A549 (cell line): ENCODE measurements around the gene MCTP1. TPM values are rescaled to one million over a fixed set of nuclear protein-coding genes. Genes with fewer than 3 reads are reported as not detected.

Source experiments
- ATAC-seq, 2 experiments: fragments of 200-7000 bp in 1 of 2; fragments of >200 bp in 1 of 2; cut with Nextera tagmentation in 1 of 2; cut with Tn5 transposase in 1 of 2; 3 replicates each; pipeline versions ENCODE4 v1.8.0 to v1.9.1; 2018 to 2020; ENCODE audit warnings: mild to moderate bottlenecking in 1 of 2, moderate library complexity in 1 of 2
- CTCF ChIA-PET: fragments of 300-600 bp; sonication (Branson Sonifier 250); formaldehyde crosslinking; extraction: SDS; loops from one replicate; lab custom pipeline; 2021; ENCODE audit warnings: antibody characterized with exemption, inconsistent platforms; lab: Yijun Ruan, JAX
- POLR2A ChIA-PET: fragments of 350-600 bp; formaldehyde crosslinking; extraction: SDS; loops from one replicate; lab custom pipeline; 2021; ENCODE audit warnings: antibody characterized with exemption, inconsistent platforms; lab: Yijun Ruan, JAX
- DNase-seq, 2 experiments: peaks; one replicate each; pipeline versions ENCODE4 v3.0.0 to v3.0.0-alpha.2; 2011 to 2016; ENCODE audit warnings: low read depth in 1 of 2, low spot score in 1 of 2
- FAIRE-seq: peaks from 2 replicates; lab custom pipeline; 2011; peaks lifted over from hg19 to GRCh38; lab: Jason Lieb, UNC
- H3K27ac ChIP-seq, 2 experiments: fragments of >200 bp; sonication (Bioruptor Twin); formaldehyde crosslinking; 3 replicates each; pipeline ENCODE4 v1.5.1; 2016 to 2017
- H3K4me1 ChIP-seq: fragments of >200 bp; sonication (Bioruptor Twin); formaldehyde crosslinking; 3 replicates; pipeline ENCODE4 v1.6.1; 2016
- H3K4me2 ChIP-seq: fragments of >200 bp; sonication (Bioruptor Twin); formaldehyde crosslinking; 3 replicates; pipeline ENCODE4 v1.6.1; 2016
- H3K4me3 ChIP-seq: fragments of >200 bp; sonication (Bioruptor Twin); formaldehyde crosslinking; 3 replicates; pipeline ENCODE4 v1.5.1; 2016
- H3K9me3 ChIP-seq: fragments of >200 bp; sonication (Bioruptor Twin); formaldehyde crosslinking; 3 replicates; pipeline ENCODE4 v1.6.1; 2016
- CBX8 ChIP-seq: fragments of 200-600 bp; sonication (generic); IDR thresholded peaks from 2 replicates; pipeline ENCODE4 v1.6.1; 2016
- CHD4 ChIP-seq: fragments of 200-600 bp; sonication (generic); IDR thresholded peaks from 2 replicates; pipeline ENCODE4 v1.6.1; 2016; ENCODE audit warnings: antibody characterized with exemption, mild to moderate bottlenecking, borderline replicate concordance
- ESRRA ChIP-seq: fragments of 150-350 bp; IDR thresholded peaks from 2 replicates; pipeline ENCODE4 v1.6.1; 2014; ENCODE audit warnings: mild to moderate bottlenecking, low read length, borderline replicate concordance
- FOSL2 ChIP-seq, 2 experiments: fragments of 450-650 bp in 1 of 2; fragments of >200 bp in 1 of 2; sonication (Bioruptor Twin) in 1 of 2; formaldehyde crosslinking; IDR thresholded peaks; 2 replicates each; pipeline versions ENCODE4 v1.5.0 to v1.6.1; 2016 to 2020; ENCODE audit warnings: mild to moderate bottlenecking in 1 of 2, moderate library complexity in 1 of 2
- FOXS1 ChIP-seq: fragments of 250-450 bp; sonication (Bioruptor Pico); IDR thresholded peaks from 2 replicates; pipeline ENCODE4 v1.5.0; 2020; ENCODE audit warnings: mild to moderate bottlenecking, moderate library complexity
- HEYL ChIP-seq: fragments of 250-450 bp; sonication (Bioruptor Pico); IDR thresholded peaks from 2 replicates; pipeline ENCODE4 v1.8.0; 2021; ENCODE audit warnings: mild to moderate bottlenecking, moderate library complexity
- HOXA7 ChIP-seq: fragments of 250-450 bp; sonication (Bioruptor Pico); IDR thresholded peaks from 2 replicates; pipeline ENCODE4 v1.5.0; 2020; ENCODE audit warnings: mild to moderate bottlenecking, moderate library complexity
- HOXB5 ChIP-seq: fragments of 250-450 bp; sonication (Bioruptor Pico); IDR thresholded peaks from 2 replicates; pipeline ENCODE4 v1.5.0; 2020; ENCODE audit warnings: mild to moderate bottlenecking, moderate library complexity
- JUN ChIP-seq, 2 experiments: fragments of >200 bp; sonication (Bioruptor Twin); formaldehyde crosslinking; IDR thresholded peaks; 2 replicates in 1 of 2; 3 replicates in 1 of 2; pipeline ENCODE4 v1.6.1; 2016 to 2017
- JUNB ChIP-seq: fragments of >200 bp; sonication (Bioruptor Twin); formaldehyde crosslinking; IDR thresholded peaks from 2 replicates; pipeline ENCODE4 v1.6.1; 2016
- KDM1A ChIP-seq: fragments of 200-600 bp; sonication (generic); IDR thresholded peaks from 2 replicates; pipeline ENCODE4 v1.6.1; 2016; ENCODE audit warnings: low read depth, mild to moderate bottlenecking
- MAFK ChIP-seq: fragments of 450-650 bp; IDR thresholded peaks from 2 replicates; pipeline ENCODE4 v1.6.1; 2014; ENCODE audit not compliant: partially characterized antibody
- MYC ChIP-seq: IDR thresholded peaks from 2 replicates; pipeline ENCODE4 v1.6.1; 2012; ENCODE audit warnings: mild to moderate bottlenecking, inconsistent platforms, low read length, improper control_type of control experiment, borderline replicate concordance
- NFE2L2 ChIP-seq: fragments of 150-350 bp; conservative IDR thresholded peaks from 2 replicates; pipeline ENCODE4 v1.6.1; 2014; ENCODE audit warnings: low read length
- NR3C1 ChIP-seq: fragments of >200 bp; sonication (Bioruptor Twin); formaldehyde crosslinking; IDR thresholded peaks from 3 replicates; pipeline ENCODE4 v1.6.1; 2017
- PHF8 ChIP-seq: fragments of 200-600 bp; sonication (generic); IDR thresholded peaks from 2 replicates; pipeline ENCODE4 v1.6.1; 2016; ENCODE audit warnings: low read depth, mild to moderate bottlenecking, antibody characterized with exemption, moderate library complexity, borderline replicate concordance
- POLR2AphosphoS2 ChIP-seq: conservative IDR thresholded peaks from 2 replicates; pipeline ENCODE4 v1.6.1; 2012; ENCODE audit warnings: low read length, improper control_type of control experiment, inconsistent platforms
- RARB ChIP-seq: fragments of 250-450 bp; sonication (Bioruptor Pico); IDR thresholded peaks from 2 replicates; pipeline ENCODE4 v1.8.0; 2021; ENCODE audit warnings: mild to moderate bottlenecking, moderate library complexity
- RFX5 ChIP-seq: fragments of 450-650 bp; IDR thresholded peaks from 2 replicates; pipeline ENCODE4 v1.7.1; 2014; ENCODE audit warnings: antibody characterized with exemption, mild to moderate bottlenecking, moderate library complexity
- SMC3 ChIP-seq: fragments of >200 bp; sonication (Bioruptor Twin); formaldehyde crosslinking; IDR thresholded peaks from 3 replicates; pipeline ENCODE4 v1.6.1; 2018; ENCODE audit warnings: inconsistent platforms
- SREBF2 ChIP-seq: fragments of 450-650 bp; IDR thresholded peaks from 2 replicates; pipeline ENCODE4 v1.6.1; 2014; ENCODE audit warnings: mild to moderate bottlenecking, moderate library complexity
- TFCP2L1 ChIP-seq: fragments of 250-450 bp; sonication (Bioruptor Pico); IDR thresholded peaks from 2 replicates; pipeline ENCODE4 v1.5.0; 2021; ENCODE audit warnings: mild to moderate bottlenecking
- TP53 ChIP-seq: fragments of 250-450 bp; sonication (Bioruptor Pico); IDR thresholded peaks from 2 replicates; pipeline ENCODE4 v1.5.0; 2021; ENCODE audit warnings: mild to moderate bottlenecking, moderate library complexity
- WGBS: methylation state at CpG from one replicate; pipeline ENCODE4 v1.1.6; 2017; ENCODE audit errors: missing lambda C conversion rate; 5-methylcytosine and 5-hydroxymethylcytosine counted together
- polyA plus RNA-seq, 4 experiments: library from polyadenylated mRNA; depleted of rRNA in 3 of 4; stranded (reverse); fragments of >200 nt; fragmentation: RNase III in 1 of 4; extraction: RNeasy Plus Mini Kit Qiagen cat#74134 plus additional on column Dnase treatment in 1 of 4; gene quantifications; 2 replicates in 3 of 4; 3 replicates in 1 of 4; pipeline ENCODE4 v1.2.3, GENCODE V29; 2011 to 2017
- TF ChIP-seq, protein P1 (sequence below): fragments of >200 bp; sonication (Bioruptor Twin); formaldehyde crosslinking; IDR thresholded peaks from 3 replicates; pipeline ENCODE4 v1.6.1; 2016
- TF ChIP-seq, protein P2 (sequence below): fragments of 250-450 bp; sonication (Bioruptor Pico); IDR thresholded peaks from 2 replicates; pipeline ENCODE4 v1.5.0; 2020; ENCODE audit warnings: low read depth, mild to moderate bottlenecking, moderate library complexity

Gene MCTP1
- polyA plus RNA-seq, 2 of the 4 experiments (the other 2 are of a cell fraction), result 5.4 to 6.9 TPM

DNA sequence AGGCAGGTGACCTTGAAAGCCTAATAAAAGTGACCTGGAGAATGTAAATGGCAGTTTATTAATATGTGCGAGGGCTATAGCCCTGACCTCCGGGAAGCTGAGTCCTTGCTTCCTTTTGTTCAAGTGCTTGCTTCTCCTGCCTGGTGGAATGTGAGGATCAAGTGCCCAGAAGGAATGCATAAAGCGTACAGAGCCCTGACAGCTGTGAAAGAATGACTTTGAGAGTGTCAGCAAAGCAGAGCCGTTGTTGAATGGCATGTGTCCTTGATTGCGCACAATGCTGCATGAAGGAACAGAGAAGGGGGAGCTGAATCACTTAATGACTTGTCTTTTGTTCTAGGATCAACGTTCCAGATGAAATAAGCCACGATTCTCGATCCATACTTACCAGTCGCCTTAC, 533.4 kb downstream of the MCTP1 start:
- FAIRE-seq (no peak), DNase-seq (no peak), ATAC-seq (no peak)
- Histone ChIP-seq H3K4me1 (peaks cover 3% of the 10 kb centered on the region; the same call in 1 of the 3 replicates), H3K9me3 (no peaks in the 10 kb centered on the region), H3K4me2 (no peak overlapping the region), H3K27ac (no peak overlapping the region), H3K4me3 (no peak overlapping the region)
- CTCF ChIA-PET, result interaction anchor here (3.6 kb wide), 1 partner anchor 14 kb away, joined by 14 read pairs; no protein-coding TSS in a partner anchor
- TF ChIP-seq TP53 (CRISPR knock-in tag), result no peak
- TF ChIP-seq ESRRA, result no peak
- no peak for TF ChIP-seq SREBF2
- no peak for TF ChIP-seq RFX5
- TF ChIP-seq CBX8, result no peak
- TF ChIP-seq PHF8, result no peak
- TF ChIP-seq NR3C1, result no peak
- 61% methylated on average over 9 of the region's 9 CpGs for WGBS
- POLR2A ChIA-PET, result no interaction called here

DNA sequence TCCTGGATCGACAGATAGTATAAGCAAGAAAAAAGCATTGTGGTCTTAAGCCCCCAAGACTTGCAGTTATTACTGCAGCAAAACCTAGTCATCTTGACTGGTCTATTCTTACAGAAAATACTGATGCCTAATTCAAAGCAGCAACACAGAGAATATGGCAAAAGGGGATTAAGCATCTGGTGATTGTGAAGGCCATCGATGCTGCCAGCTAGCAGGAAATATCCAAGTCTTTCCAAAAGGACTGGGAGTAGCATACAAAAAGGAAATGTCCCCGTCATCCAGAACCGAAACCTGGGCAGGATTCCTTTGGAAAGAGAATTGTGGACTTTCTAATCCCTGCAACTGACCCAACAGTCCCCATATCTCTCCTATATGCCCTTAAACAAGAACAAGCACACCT, 534.2 kb downstream of the MCTP1 start:
- Histone ChIP-seq H3K4me1 (peaks cover 3% of the 10 kb centered on the region; the same call in 1 of the 3 replicates), H3K27ac (no peak overlapping the region), H3K4me3 (no peak overlapping the region), H3K9me3 (no peaks in the 10 kb centered on the region), H3K4me2 (no peak overlapping the region)
- DNase-seq (no peak), ATAC-seq (no peak), FAIRE-seq (no peak)
- WGBS, result 74% methylated on average over 4 of the region's 4 CpGs
- TF ChIP-seq HOXB5 (CRISPR knock-in tag) (no peak), POLR2AphosphoS2 (no peak), MYC (no peak), FOXS1 (CRISPR knock-in tag) (no peak), KDM1A (no peak), CHD4 (no peak), TFCP2L1 (no peak), JUN (IDR thresholded peaks at IDR 0.05) (no peak), SMC3 (no peak), SREBF2 (no peak), FOSL2 (IDR thresholded peaks at IDR 0.05) (no peak), FOSL2 (CRISPR knock-in tag; IDR thresholded peaks at IDR 0.05) (no peak), RARB (no peak), RFX5 (no peak), NFE2L2 (no peak), JUNB (no peak), MAFK (no peak), HEYL (CRISPR knock-in tag) (no peak)
- TF ChIP-seq, protein P1, sequence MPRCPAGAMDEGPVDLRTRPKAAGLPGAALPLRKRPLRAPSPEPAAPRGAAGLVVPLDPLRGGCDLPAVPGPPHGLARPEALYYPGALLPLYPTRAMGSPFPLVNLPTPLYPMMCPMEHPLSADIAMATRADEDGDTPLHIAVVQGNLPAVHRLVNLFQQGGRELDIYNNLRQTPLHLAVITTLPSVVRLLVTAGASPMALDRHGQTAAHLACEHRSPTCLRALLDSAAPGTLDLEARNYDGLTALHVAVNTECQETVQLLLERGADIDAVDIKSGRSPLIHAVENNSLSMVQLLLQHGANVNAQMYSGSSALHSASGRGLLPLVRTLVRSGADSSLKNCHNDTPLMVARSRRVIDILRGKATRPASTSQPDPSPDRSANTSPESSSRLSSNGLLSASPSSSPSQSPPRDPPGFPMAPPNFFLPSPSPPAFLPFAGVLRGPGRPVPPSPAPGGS, result no peak
- TF ChIP-seq, protein P2, sequence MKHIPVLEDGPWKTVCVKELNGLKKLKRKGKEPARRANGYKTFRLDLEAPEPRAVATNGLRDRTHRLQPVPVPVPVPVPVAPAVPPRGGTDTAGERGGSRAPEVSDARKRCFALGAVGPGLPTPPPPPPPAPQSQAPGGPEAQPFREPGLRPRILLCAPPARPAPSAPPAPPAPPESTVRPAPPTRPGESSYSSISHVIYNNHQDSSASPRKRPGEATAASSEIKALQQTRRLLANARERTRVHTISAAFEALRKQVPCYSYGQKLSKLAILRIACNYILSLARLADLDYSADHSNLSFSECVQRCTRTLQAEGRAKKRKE (CRISPR knock-in tag), result no peak
- ChIA-PET CTCF (interaction anchor here (3.6 kb wide), 1 partner anchor 13 kb away, joined by 14 read pairs; no protein-coding TSS in a partner anchor), POLR2A (no interaction called here)

DNA sequence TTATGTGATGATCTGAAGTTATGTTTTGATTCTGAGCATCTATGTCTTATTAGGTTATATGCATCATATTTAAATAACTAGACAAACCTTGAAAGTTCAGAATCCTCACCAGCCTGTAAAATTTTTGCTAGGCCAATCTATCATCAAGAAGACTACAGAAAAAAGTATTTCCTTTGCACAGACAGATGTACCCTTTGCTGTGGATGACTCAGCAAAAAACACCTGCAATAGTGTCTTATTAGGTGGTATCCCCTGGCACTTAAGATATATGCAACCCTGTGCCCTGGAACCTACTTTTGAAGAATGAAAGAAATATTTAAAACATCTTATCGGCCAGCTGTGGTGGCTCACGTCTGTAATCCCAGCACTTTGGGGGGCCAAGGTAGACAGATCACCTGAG, 535.9 kb downstream of the MCTP1 start:
- FAIRE-seq (no peak), ATAC-seq (no peak), DNase-seq (no peak)
- H3K27ac ChIP-seq, result peak overlapping the region in 1 of 2 experiments; percentile 47; a peak in 2 of 6 replicates
- ChIA-PET CTCF (interaction anchor here (3.6 kb wide), 1 partner anchor 11 kb away, joined by 14 read pairs; no protein-coding TSS in a partner anchor), POLR2A (no interaction called here)
- H3K4me2 ChIP-seq, result no peak overlapping the region
- peaks cover 3% of the 10 kb centered on the region; the same call in 1 of the 3 replicates for H3K4me1 ChIP-seq
- no peak overlapping the region for H3K4me3 ChIP-seq
- TF ChIP-seq MAFK (peak; percentile 89), NFE2L2 (peak; percentile 96), HOXA7 (CRISPR knock-in tag) (no peak)
- TF ChIP-seq, all 56 proteins: peak for 2
- WGBS, result 66% methylated on average over 2 of the region's 2 CpGs
- no peaks in the 10 kb centered on the region for H3K9me3 ChIP-seq
